GM12878 (cell line): Measurements from ENCODE around the gene CTPS1. TPM values are rescaled to one million over a fixed set of nuclear protein-coding genes. Genes with fewer than 3 reads are reported as not detected.

Source experiments
- ATAC-seq: fragments of 200-7000 bp; cut with Tn5 transposase; 3 replicates; pipeline ENCODE4 v1.9.1; 2020; ENCODE audit warnings: mild to moderate bottlenecking, moderate library complexity
- BruUV-seq: library from RNA; stranded (reverse); fragments of 400-500 nt; replicated peaks from 2 replicates; lab custom pipeline; 2021; lab: Mats Ljungman, UMichigan
- CTCF ChIA-PET: fragments of 300-600 bp; sonication (Branson Sonifier 250); formaldehyde crosslinking; extraction: SDS; loops from one replicate; lab custom pipeline; 2021; ENCODE audit warnings: inconsistent platforms; lab: Yijun Ruan, JAX
- POLR2A ChIA-PET: fragments of 350-600 bp; formaldehyde crosslinking; extraction: SDS; loops from one replicate; lab custom pipeline; 2021; ENCODE audit warnings: inconsistent platforms; lab: Charles Lee
- RAD21 ChIA-PET: fragments of 300-600 bp; sonication (Branson Sonifier 250); formaldehyde crosslinking; loops from one replicate; lab custom pipeline; 2023; ENCODE audit warnings: antibody characterized with exemption; ENCODE audit not compliant: unreplicated experiment; lab: Charles Lee
- SMC1A ChIA-PET: fragments of 300-600 bp; sonication (Branson Sonifier 250); formaldehyde crosslinking; loops from one replicate; lab custom pipeline; 2023; ENCODE audit not compliant: unreplicated experiment, uncharacterized antibody; lab: Charles Lee
- DNase-seq: peaks from one replicate; pipeline ENCODE4 v3.0.0-alpha.2; 2011; ENCODE audit warnings: low read depth, low spot score
- FAIRE-seq: peaks from 3 replicates; lab custom pipeline; 2011; peaks lifted over from hg19 to GRCh38; lab: Jason Lieb, UNC
- H2AFZ ChIP-seq: 2 replicates; pipeline ENCODE4 v1.6.0; 2011; ENCODE audit warnings: low read depth, low read length, control low read depth; ENCODE audit not compliant: control insufficient read depth
- H3K27ac ChIP-seq: 2 replicates; pipeline ENCODE4 v1.5.1; 2011; ENCODE audit warnings: control low read depth; ENCODE audit not compliant: control insufficient read depth, insufficient read depth
- H3K27me3 ChIP-seq, 2 experiments: replicated peaks in 1 of 2; 2 replicates each; pipeline versions ENCODE4 v1.6.0 to v1.6.1; 2011; ENCODE audit warnings: low read length in 1 of 2; ENCODE audit not compliant: control insufficient read depth in 2 of 2, insufficient read depth in 2 of 2
- H3K36me3 ChIP-seq, 2 experiments: 2 replicates each; pipeline ENCODE4 v1.5.1; 2011; ENCODE audit warnings: low read length in 1 of 2; ENCODE audit not compliant: control insufficient read depth in 2 of 2, insufficient read depth in 2 of 2
- H3K4me1 ChIP-seq: 2 replicates; pipeline ENCODE4 v1.6.1; 2011; ENCODE audit warnings: mild to moderate bottlenecking, low read length, moderate library complexity, mixed read lengths; ENCODE audit not compliant: control insufficient read depth, insufficient read depth
- H3K4me2 ChIP-seq: 2 replicates; pipeline ENCODE4 v1.6.0; 2011; ENCODE audit warnings: control low read depth; ENCODE audit not compliant: control insufficient read depth, insufficient read depth
- H3K4me3 ChIP-seq: fragments of 200-600 bp; sonication (generic); 2 replicates; pipeline ENCODE4 v1.5.1; 2016
- H3K79me2 ChIP-seq: 2 replicates; pipeline ENCODE4 v1.6.0; 2011; ENCODE audit warnings: low read length; ENCODE audit not compliant: control insufficient read depth, insufficient read depth
- H3K9ac ChIP-seq: 2 replicates; pipeline ENCODE4 v1.8.0; 2011; ENCODE audit warnings: low read length, control low read depth, mixed read lengths; ENCODE audit not compliant: control insufficient read depth, insufficient read depth
- H3K9me3 ChIP-seq: replicated peaks from 3 replicates; pipeline ENCODE4 v1.5.1; 2011; ENCODE audit warnings: mild to moderate bottlenecking, low read length; ENCODE audit not compliant: control insufficient read depth, insufficient read depth
- H4K20me1 ChIP-seq: 2 replicates; pipeline ENCODE4 v1.6.0; 2011; ENCODE audit not compliant: control insufficient read depth, insufficient read depth
- BMI1 ChIP-seq: fragments of 450-650 bp; IDR thresholded peaks from 2 replicates; pipeline ENCODE4 v1.6.1; 2016; ENCODE audit warnings: mild to moderate bottlenecking, moderate library complexity, borderline replicate concordance
- GATAD2B ChIP-seq: fragments of 450-650 bp; conservative IDR thresholded peaks from 2 replicates; pipeline ENCODE4 v1.6.1; 2017; ENCODE audit warnings: low read depth, mild to moderate bottlenecking, moderate library complexity
- NBN ChIP-seq: fragments of 450-650 bp; IDR thresholded peaks from 2 replicates; pipeline ENCODE4 v1.6.1; 2016
- WGBS: methylation state at CpG from one replicate; pipeline ENCODE4 v1.1.6; 2016; ENCODE audit warnings: low lambda C conversion rate; ENCODE audit not compliant: insufficient replicate concordance, insufficient coverage; ENCODE audit errors: missing lambda C conversion rate; 5-methylcytosine and 5-hydroxymethylcytosine counted together
- in situ Hi-C: fragments of 300-500 bp; cut with MboI; formaldehyde crosslinking; loops from 9 replicates; pipeline ENCODE4 v1.14.3; 2018; ENCODE audit warnings: mixed read lengths
- intact Hi-C: fragments of 100-400 bp; cut with micrococcal nuclease; formaldehyde crosslinking; loops from one replicate; pipeline ENCODE4 v1.14.2; 2022; ENCODE audit not compliant: unreplicated experiment
- polyA plus RNA-seq, 11 experiments: library from polyadenylated mRNA; depleted of rRNA in 4 of 11; unstranded in 6 of 11; stranded (reverse) in 5 of 11; fragments of >200 nt; fragmentation: Nextera tagmentation in 4 of 11; fragmentation: Illumina TruSeq in 1 of 11; extraction: Ambion mirVana in 4 of 11; extraction: Trizol in 1 of 11; gene quantifications; 1 replicate in 1 of 11; 2 replicates in 10 of 11; pipeline versions ENCODE4 v1.2.1 to v1.2.3, GENCODE V29; 2011 to 2016; ENCODE audit warnings: inconsistent platforms in 2 of 11, missing spikeins in 2 of 11, low read depth in 1 of 11
- total RNA-seq, 4 experiments: library from RNA; depleted of rRNA in 3 of 4; stranded (reverse); fragments of >200 nt in 3 of 4; fragmentation: Illumina TruSeq in 1 of 4; extraction: Trizol in 1 of 4; gene quantifications; 2 replicates each; pipeline versions ENCODE4 v1.2.1 to v1.2.3, GENCODE V29; 2013 to 2021
- TF ChIP-seq, protein P1 (sequence below): fragments of 450-650 bp; conservative IDR thresholded peaks from 2 replicates; pipeline ENCODE4 v1.6.1; 2017; ENCODE audit warnings: mild to moderate bottlenecking, moderate library complexity
- TF ChIP-seq, protein P2 (sequence below): fragments of 450-650 bp; formaldehyde crosslinking; IDR thresholded peaks from 2 replicates; pipeline ENCODE4 v1.5.0; 2022; ENCODE audit warnings: mild to moderate bottlenecking, missing genetic modification characterization

Gene CTPS1
- total and polyA plus RNA-seq, 10 of the 15 experiments (the other 5 are each of a cell fraction or from before 2014, with no cell fraction given) = 27.5 to 106 (median 62.8) TPM

DNA sequence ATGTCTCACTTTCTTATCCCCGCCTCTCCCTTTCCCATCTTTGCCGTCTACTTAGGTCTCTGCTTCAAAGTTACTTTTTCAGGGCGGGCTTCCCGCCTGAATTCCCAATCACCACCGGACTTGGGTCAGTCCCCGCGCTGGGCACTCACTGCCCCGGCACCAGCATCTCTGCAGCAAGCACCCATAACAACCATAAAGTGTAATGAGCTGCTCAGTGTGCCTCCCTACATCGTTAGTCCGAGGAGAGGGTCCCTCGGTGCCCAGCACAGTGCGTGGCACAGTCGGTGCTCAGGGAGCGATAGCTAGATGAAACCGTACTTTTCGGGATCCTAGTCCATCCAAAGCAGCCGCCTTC is 633 bp upstream of the CTPS1 start:
- Histone ChIP-seq H3K4me1 (peaks cover 4% of the 10 kb centered on the region; the same call in 1 of the 2 replicates), H3K79me2 (peaks cover 39% of the 10 kb centered on the region), H3K4me2 (peak overlapping the region; percentile 87), H3K36me3 (peaks cover 0 to 5% of the 10 kb centered on the region in 2 experiments; a peak in 1 of 4 replicates), H3K4me3 (peak overlapping the region; percentile 81), H3K9ac (peak overlapping the region; percentile 84), H4K20me1 (no peaks in the 10 kb centered on the region; the same call in 1 of the 2 replicates), H2AFZ (peak overlapping the region; percentile 97), H3K9me3 (no peaks in the 10 kb centered on the region), H3K27me3 (no peaks in the 10 kb centered on the region), H3K27ac (peak overlapping the region; percentile 81)
- in situ Hi-C loops (no loop called here), intact Hi-C loops (no loop called here)
- POLR2A ChIA-PET = interaction anchor here (0.6 kb wide), 2 partner anchors 9 to 710 kb away, joined by 3 to 5 read pairs; no protein-coding TSS in a partner anchor
- ATAC-seq (no peak), FAIRE-seq (no peak), DNase-seq (no peak)
- BruUV-seq = TSS peak; percentile 85
- RAD21 ChIA-PET = interaction anchor here (1.4 to 4.1 kb wide), 2 partner anchors 23 to 25 kb away, joined by 4 to 19 read pairs; no protein-coding TSS in a partner anchor
- SMC1A ChIA-PET = interaction anchor here (0.9 kb wide), 1 partner anchor 262 kb away, joined by 3 read pairs; no protein-coding TSS in a partner anchor
- CTCF ChIA-PET = interaction anchor here (0.6 to 1.2 kb wide), 2 partner anchors 17 to 25 kb away, joined by 4 to 5 read pairs; no protein-coding TSS in a partner anchor
- 20% methylated on average over 17 of the region's 17 CpGs for WGBS
- TF ChIP-seq GATAD2B = 0 out of 2 replicates have a peak, but pooled peaks have one; percentile 27
- TF ChIP-seq, protein P1, sequence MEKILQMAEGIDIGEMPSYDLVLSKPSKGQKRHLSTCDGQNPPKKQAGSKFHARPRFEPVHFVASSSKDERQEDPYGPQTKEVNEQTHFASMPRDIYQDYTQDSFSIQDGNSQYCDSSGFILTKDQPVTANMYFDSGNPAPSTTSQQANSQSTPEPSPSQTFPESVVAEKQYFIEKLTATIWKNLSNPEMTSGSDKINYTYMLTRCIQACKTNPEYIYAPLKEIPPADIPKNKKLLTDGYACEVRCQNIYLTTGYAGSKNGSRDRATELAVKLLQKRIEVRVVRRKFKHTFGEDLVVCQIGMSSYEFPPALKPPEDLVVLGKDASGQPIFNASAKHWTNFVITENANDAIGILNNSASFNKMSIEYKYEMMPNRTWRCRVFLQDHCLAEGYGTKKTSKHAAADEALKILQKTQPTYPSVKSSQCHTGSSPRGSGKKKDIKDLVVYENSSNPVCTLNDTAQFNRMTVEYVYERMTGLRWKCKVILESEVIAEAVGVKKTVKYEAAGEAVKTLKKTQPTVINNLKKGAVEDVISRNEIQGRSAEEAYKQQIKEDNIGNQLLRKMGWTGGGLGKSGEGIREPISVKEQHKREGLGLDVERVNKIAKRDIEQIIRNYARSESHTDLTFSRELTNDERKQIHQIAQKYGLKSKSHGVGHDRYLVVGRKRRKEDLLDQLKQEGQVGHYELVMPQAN = no peak
- TF ChIP-seq, protein P2, sequence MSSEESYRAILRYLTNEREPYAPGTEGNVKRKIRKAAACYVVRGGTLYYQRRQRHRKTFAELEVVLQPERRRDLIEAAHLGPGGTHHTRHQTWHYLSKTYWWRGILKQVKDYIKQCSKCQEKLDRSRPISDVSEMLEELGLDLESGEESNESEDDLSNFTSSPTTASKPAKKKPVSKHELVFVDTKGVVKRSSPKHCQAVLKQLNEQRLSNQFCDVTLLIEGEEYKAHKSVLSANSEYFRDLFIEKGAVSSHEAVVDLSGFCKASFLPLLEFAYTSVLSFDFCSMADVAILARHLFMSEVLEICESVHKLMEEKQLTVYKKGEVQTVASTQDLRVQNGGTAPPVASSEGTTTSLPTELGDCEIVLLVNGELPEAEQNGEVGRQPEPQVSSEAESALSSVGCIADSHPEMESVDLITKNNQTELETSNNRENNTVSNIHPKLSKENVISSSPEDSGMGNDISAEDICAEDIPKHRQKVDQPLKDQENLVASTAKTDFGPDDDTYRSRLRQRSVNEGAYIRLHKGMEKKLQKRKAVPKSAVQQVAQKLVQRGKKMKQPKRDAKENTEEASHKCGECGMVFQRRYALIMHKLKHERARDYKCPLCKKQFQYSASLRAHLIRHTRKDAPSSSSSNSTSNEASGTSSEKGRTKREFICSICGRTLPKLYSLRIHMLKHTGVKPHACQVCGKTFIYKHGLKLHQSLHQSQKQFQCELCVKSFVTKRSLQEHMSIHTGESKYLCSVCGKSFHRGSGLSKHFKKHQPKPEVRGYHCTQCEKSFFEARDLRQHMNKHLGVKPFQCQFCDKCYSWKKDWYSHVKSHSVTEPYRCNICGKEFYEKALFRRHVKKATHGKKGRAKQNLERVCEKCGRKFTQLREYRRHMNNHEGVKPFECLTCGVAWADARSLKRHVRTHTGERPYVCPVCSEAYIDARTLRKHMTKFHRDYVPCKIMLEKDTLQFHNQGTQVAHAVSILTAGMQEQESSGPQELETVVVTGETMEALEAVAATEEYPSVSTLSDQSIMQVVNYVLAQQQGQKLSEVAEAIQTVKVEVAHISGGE (CRISPR knock-in tag) = no peak
- no peak for TF ChIP-seq BMI1
- TF ChIP-seq NBN = no peak
- TF ChIP-seq, all 136 proteins: peak for 1
